GM21367 (cell line): Measurements from ENCODE around the gene FBLIM1.

Experiments used
- ATAC-seq: cut with Tn5 transposase; IDR thresholded peaks from one replicate; pipeline ENCODE4 v1.9.1; 2021; ENCODE audit not compliant: unreplicated experiment

FBLIM1 gene

GRCh38 chr1:15758343-15758931, at the start of gene FBLIM1:
TSS of gene FBLIM1 (plus strand) at chr1:15758795. CDS start at chr1:15764984, 6,189 bp downstream.
- ATAC-seq: no peak

GRCh38 chr1:15709226-15709625, 49.4 kb upstream of the FBLIM1 start:
- ATAC-seq: no peak

- ATAC-seq: no peak
These were observed 46.4 kb upstream of the FBLIM1 start for GRCh38 chr1:15712168-15712567.

- no peak for ATAC-seq
These were observed 44.0 kb upstream of the FBLIM1 start for GRCh38 chr1:15714406-15715136.

GRCh38 chr1:15717418-15718125, 41.0 kb upstream of the FBLIM1 start:
- no peak for ATAC-seq

- ATAC-seq: no peak
These were observed 40.4 kb upstream of the FBLIM1 start for GRCh38 chr1:15718199-15718601.

- ATAC-seq: no peak
These were observed 39.0 kb upstream of the FBLIM1 start for GRCh38 chr1:15719381-15720120.

GRCh38 chr1:15720861-15721260, 37.7 kb upstream of the FBLIM1 start:
- no peak for ATAC-seq

- no peak for ATAC-seq
These were observed 36.2 kb upstream of the FBLIM1 start for GRCh38 chr1:15722411-15722810.

GRCh38 chr1:15722836-15723532, 35.6 kb upstream of the FBLIM1 start:
- no peak for ATAC-seq

GRCh38 chr1:15723631-15724246, 34.9 kb upstream of the FBLIM1 start:
- no peak for ATAC-seq

- ATAC-seq: no peak
These were observed 33.4 kb upstream of the FBLIM1 start for GRCh38 chr1:15724949-15725880.

GRCh38 chr1:15726508-15726907, 32.1 kb upstream of the FBLIM1 start:
- ATAC-seq: no peak

- ATAC-seq: no peak
These were observed 31.6 kb upstream of the FBLIM1 start for GRCh38 chr1:15727021-15727420.

- no peak for ATAC-seq
These were observed 31.2 kb upstream of the FBLIM1 start for GRCh38 chr1:15727424-15727823.

- ATAC-seq: no peak
These were observed 30.6 kb upstream of the FBLIM1 start for GRCh38 chr1:15727866-15728534.

- ATAC-seq: no peak
These were observed 29.5 kb upstream of the FBLIM1 start for GRCh38 chr1:15728937-15729657.

GRCh38 chr1:15730423-15730822, 28.2 kb upstream of the FBLIM1 start:
- ATAC-seq: no peak
